HG03045 (cell line): ENCODE results near the gene AGER.

Experiments
- ATAC-seq: cut with Tn5 transposase; IDR thresholded peaks from one replicate; pipeline ENCODE4 v1.9.1; 2021; ENCODE audit warnings: mild to moderate bottlenecking, moderate library complexity; ENCODE audit not compliant: unreplicated experiment

AGER gene

DNA sequence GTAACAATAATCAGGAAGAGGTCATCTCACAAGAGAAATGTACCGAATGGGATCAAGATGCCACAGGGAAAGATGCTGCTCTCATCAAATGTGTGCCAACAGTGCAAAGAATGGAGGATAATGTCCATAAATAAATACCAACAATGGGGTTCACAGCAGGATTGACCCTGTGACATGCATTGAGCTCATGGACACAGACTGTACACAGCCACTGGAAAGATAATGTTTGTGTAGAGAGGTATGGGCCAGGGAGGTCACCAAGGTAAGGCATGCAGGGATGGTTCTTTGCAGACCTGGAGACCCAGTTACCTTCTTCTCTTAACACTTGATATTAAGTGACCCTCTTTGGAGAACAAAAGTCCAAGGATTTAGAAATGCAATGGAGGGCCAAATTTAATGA is 9.6 kb downstream of the AGER start:
- ATAC-seq = no peak

DNA sequence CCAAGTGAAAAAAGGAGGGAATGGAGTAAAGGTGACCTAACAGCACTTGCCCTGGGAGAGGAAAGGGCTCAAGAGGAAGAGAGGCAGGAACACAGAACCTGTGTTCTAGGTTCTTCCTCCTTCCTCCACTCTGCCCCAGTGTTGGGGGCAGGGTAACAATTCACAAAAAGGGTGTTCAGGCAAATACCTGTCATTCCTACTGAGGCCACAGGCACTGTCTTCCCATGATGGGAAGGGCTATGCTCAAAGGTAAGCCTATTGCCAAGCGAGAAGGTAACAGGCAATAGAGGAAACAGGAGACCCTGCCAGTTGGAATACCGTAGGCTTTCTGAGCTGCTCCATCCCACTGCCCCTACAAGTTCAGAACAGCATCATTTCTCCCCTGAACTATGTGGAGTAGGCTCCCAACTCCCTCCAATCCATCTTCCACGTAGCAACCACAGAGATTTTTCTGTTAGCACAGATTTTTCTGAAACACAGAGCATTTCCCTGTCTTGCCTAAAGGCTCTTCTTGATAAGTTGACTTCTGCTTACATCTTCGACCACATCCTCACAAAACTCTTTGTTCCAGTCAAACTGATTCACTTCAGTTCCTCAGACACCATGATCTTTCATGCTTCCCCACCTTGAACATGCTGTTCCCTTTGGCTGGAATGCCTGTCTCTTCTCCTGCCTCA is 10.9 kb downstream of the AGER start:
- no peak for ATAC-seq

DNA sequence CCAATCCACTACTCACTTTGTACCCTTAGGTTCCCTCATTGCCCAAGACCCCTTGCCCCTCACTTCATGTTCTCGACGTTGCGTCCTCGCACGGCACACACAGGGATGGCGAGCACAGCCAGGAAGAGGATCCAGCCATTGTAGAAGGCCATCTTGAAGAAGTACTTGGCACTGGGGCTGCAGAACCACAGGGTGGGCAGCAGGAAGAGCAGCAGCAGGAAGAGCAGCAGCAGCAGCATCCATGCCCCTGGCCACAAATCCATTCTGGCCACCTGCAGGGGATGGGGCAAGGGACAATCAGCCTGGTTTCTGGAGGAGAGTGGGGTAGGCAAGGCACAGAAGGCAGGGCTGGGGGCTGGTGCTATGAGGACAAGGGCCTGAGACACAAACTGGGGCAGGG is 12.8 kb downstream of the AGER start:
- ATAC-seq = no peak

DNA sequence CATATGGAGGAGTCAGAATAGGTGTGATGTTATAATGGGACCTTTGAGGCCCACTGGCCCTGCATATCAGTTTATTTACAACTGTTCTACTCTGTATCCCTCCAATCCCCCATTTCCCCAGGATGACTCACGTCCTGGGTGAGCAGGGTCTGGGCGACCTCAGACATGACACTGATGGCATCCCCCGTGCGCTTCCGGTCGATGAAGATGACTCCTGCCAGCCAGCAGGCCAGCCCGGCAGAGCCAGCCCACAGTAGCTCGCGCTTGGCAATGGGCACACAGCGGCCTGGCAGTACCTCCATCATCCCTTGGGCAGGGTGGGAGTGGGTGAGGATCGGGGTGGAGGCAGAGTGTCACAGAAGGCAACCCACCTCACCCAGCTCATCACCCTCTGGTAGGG is 13.8 kb downstream of the AGER start:
- ATAC-seq = no peak

DNA sequence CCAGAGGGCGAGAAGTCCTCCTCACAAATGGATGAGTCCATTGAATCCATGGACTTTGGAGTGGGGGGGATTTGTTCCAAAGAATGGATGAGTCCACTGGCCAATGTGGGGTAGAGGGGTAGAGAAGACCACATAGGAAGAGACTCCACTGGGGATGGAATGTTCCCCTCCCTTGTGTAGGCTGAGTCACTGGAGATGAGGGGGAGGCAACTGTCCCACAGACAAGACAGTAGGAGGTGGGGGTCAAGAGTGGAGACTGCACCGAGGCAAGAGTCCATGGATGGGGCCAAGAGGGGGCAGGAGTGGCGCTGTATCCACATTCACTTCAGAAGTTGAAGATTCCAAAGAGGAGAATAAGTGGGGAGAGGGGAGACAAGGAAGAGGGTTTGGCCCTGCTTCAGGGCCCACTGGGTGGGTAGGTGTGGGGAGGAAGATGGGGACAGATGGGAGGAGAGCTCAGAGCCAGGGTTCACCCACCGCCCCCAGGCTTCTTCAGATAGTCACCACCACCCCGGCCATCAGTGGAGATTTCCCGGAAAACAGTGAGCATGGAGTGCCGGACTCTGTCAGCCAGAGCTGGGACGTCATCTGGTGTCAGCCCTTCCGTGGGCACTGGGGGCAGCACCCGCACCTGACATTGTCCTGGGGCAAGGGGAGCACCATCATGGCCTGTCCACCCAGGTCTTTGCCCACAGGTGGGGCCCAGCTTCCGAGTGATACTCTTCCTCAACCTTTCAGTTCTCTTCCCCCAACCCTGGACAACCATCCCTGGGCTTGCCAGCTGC is 15.1 kb downstream of the AGER start:
- ATAC-seq = no peak

DNA sequence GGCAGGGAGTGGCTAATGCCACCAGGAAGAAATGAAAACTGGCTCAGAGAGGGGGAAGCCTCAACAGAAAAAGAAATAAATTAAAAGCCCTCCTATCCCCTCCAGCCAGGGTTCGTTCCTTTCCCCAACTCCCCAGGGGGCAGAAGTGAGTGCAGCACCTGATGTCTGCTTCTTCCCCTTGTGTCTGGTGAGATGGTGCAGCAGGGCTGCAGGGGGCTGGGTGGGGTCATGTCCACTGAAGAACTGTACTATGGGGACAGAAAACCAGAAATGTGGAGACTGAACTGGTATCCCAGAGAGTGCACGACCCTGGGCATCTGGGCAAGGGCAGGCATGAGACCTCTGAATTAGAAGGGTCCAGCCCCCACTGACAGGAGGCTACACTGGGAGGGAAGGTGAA is 15.7 kb downstream of the AGER start:
- ATAC-seq = no peak

DNA sequence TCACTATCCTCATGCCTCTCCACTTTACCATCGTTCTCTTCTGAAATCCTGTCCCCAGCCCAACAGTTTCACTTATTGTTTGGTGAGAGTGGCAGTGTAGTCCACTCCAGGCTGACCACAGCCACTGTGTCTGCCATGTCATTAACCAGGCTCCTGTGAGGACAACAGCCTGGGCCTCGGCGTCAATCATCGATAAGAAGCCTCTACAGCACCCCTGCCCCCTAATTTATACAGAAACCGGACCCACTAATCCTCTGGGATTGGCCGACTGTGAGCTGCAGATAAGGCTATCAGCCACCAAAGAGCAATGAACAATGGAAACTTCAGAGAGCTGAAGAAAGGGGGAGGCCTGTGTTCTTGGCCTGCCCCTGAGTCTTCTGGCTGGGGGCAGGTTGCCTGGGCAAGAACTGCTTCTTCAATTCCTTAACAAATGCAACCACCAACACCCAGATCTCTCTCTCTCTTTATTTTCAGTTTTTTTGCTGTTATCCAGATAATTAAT is 16.2 kb downstream of the AGER start:
- no peak for ATAC-seq

DNA sequence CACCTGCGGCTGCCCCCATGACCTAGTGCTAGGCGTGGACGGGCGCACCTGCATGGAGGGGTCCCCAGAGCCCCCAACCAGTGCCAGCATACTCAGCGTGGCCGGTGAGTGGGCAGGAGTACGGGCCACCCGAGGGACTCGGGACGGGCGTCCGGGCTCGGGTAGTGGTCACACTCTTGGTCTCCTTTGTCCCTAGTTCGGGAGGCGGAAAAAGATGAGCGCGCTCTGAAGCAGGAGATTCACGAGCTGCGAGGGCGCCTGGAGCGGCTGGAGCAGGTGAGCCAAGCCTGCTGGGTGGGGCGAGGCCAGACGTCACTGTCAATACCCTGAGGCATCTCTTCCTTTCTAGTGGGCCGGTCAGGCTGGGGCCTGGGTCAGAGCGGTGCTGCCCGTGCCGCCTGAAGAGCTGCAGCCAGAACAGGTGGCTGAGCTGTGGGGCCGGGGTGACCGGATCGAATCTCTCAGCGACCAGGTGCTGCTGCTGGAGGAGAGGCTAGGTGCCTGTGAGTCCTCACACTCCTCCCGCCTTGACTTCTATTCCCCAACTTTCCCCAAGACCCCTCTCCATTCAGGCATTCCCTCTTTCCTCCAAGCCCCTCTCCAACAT is 16.8 kb downstream of the AGER start:
- ATAC-seq = no peak

DNA sequence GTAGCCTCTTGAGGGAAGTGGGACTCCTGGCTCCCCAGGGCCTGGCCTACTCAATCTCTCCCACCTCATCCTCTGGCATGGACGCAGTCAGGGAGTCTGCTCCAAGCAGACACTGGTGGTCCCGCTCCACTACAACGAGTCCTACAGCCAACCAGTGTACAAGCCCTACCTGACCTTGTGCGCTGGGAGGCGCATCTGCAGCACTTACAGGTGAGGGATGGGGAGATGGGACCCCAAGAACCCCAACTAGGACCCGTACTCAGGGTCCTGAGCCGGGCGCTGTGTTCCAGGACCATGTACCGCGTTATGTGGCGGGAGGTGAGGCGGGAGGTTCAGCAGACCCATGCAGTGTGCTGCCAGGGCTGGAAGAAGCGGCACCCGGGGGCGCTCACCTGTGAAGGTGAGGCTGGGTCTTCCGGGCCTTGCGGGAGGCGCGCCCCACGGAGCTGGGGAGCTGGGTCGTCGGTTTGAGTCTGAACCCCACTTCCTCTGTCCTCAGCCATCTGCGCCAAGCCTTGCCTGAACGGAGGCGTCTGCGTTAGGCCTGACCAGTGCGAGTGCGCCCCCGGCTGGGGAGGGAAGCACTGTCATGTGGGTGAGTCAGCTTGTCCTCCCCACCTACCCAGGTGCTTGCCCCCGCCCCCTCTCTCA is 17.5 kb downstream of the AGER start:
- no peak for ATAC-seq

DNA sequence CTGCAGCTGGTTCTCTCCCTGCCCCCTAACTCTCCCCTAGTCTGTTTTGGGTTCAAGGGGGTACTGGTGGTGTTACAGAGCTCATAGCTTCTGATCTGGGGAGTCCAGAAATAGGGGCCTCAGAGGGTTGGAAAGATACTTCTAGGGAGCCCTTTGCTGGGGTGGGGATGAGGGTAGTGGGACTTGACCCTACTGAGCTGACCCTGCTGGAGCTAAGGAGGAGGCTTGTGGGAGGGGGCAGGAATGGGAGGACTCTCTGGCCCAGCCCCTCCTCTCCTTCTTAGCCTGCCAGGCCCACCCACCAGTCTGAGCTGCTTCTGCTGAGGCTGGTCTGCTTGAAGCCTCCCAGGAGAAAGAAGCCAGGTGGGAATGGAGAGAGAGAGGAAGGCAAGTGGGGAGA is 19.8 kb downstream of the AGER start, which contains the start of gene EGFL8:
TSS of gene EGFL8 (plus strand) at position 301 of the 400 bp plus-strand sequence. CDS start 1,571 bp downstream, outside the sequence.
- ATAC-seq = no peak

DNA sequence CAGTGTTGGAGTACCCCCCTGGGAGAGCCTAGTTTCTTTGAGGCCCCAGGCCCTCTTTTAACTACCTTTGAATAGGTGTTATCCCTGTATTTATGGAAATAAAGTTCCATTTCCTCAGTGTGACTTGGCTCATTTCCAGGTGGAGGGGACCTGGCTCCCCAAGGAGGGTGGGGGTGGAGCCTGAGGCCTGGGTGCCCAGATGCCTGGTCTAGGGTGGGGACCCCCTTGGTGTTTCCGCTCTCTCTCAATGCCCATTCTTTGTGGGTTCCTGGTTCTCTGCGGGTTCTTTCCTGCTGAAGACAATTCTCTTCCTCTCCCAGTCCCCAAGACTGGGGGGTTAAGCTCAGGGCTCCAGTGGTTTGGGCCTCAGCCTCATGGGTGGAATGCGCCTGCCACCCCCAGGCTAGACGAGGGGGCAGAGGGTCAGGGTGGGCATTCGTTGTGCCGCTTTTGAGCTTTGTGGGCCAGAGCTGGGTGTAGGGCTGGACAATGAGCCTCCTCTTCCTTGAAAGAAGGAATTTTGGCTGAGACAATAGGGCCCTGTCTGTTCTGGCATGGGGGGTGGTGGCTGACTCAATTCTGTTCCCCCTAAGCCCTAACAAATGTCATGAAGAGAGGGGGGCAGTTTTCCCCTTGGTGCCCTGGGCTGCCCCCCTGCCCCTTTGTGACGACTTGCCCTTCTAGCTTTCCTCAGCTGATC is 20.3 kb downstream of the AGER start:
- no peak for ATAC-seq

DNA sequence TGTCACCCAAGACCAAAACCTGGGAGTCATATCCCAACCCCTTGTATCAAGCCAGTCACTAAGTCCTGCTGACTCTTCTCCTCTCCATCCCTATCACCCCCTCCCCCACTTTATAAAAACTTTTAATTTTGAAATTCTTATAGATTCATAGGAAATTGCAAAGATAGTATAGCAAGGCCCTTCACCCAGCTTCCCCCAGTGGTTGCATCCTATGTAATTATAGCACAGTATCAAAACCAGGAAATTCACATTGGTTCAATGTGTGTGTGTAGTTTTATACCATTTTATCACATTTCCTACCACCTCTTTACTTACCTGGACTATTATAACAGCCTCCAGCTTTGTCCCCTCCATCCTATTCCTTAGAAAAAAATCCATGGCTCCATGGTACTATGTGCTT is 26.0 kb downstream of the AGER start:
- no peak for ATAC-seq

DNA sequence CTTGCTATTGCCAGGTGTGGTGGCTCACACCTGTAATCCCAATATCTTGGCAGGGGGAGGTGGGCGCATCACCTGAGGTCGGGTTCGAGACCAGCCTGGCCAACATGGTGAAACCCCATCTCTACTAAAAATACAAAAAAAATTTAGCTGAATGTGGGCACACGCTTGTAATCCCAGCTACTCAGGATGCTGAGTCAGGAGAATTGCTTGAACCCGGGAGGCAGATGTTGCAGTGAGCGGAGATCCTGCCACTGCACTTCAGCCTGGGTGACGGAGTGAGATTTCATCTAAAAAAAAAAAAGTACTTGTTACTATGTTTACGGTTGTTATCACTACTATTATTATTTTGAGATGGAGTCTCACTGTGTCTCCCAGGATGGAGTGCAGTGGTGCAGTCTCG is 27.2 kb downstream of the AGER start:
- ATAC-seq = no peak

DNA sequence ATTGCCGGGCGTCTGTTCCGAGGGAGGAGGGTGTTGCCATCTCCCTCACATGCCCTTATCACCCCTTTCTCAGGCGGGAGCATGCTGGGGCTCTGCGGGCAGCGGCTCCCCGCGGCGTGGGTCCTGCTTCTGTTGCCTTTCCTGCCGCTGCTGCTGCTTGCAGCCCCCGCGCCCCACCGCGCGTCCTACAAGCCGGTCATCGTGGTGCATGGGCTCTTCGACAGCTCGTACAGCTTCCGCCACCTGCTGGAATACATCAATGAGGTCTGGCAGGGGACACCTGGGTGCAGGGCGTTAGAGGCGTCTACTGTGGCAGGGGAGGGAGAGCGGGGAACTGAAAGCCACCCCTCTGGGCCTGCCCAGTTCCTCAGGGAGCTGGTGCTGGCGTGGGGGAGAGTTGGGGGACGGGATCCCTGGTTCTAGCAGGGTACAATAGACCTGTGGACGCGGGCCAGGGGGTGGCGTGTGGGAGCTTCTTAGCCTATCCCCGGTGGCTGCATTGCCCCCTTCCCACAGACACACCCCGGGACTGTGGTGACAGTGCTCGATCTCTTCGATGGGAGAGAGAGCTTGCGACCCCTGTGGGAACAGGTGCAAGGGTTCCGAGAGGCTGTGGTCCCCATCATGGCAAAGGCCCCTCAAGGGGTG is 29.4 kb downstream of the AGER start:
- ATAC-seq = peak; percentile 63

DNA sequence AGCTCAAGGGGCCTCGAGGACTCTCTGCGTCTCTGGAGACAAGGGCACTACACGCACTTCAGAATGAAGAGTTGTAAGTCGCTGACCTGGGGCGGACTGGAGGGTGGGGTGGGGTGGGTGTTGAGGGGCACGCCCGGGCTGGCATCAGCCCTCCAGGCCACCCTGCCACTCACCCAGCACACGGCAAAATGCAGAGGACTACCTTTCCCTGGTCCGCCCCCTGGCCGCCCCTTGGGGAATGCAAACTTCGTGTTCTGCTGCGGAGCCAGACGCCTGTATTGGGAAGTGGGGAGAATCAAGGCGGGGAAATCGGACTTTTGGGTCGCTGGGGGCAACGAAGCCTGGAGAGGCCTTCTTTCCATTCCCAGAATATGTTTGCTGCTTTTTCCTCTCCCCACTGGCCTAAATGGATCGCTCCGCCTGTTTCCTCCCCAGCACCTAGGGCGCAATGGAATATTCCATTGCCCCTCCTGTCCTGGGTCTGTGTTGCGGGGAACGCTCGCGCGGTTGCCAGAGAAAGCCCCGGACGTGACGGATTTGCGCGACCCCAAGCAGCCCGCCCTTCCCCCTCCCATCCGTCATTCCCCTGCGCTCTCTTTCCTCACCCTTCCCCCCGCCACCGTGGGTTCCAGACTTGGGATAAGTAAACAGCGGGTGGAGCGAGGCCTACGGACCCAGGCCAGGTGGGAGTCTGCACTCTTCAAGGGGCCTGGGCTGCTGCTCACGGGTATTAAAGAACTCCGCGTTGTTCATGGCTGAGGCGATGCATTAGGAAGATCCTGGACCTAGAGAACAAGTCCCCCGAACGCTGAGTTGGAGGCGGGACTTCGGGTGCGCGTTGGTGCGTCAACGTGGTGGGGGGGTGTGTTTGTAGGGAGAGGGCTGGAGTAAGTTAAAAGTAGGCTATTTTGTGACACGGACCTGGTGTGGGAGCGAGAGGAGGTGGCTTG is 30.2 kb downstream of the AGER start, which contains the start of gene PPT2:
TSS of gene PPT2 (plus strand) at position 578 of the 950 bp plus-strand sequence. CDS start 454 bp downstream, outside the sequence.
- peak; percentile 19 for ATAC-seq

DNA sequence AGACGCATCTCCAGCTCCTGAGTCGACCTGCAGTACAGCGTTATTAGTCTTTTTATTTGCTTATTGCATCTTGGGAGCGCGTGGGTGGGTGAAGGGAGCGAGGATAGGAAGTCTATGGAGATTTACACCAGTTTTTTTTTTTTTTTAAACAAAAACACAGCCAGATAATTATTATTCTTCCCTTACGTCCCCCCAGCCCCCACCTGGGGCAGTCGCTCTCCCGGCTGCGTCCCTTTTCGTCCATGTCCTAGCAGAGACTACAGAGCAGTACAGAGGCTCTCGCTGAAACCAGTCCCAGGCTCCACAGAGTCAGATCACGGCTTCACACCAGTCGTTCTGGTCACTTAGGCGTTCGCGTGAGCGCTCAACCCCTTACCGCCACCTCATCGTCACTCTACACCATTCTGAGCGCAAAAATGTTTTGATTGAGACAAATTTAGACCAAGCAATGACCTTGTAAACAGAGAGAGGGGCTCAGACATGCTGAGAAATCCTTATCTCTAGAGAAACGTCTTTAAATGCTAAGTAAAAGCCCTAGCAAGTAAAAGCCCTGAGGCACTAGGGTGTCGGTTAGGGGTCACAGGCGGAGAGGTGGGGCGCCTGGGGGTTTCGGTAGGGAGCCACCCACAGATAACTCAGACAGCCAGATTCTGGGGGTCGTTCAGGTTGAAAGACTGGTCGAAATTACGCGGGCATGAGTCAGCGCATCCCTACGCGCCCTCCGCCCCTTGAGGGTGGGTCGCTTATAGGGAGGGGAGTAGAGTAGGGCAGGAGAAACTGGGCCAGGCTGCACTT is 31.1 kb downstream of the AGER start:
- ATAC-seq = no peak

DNA sequence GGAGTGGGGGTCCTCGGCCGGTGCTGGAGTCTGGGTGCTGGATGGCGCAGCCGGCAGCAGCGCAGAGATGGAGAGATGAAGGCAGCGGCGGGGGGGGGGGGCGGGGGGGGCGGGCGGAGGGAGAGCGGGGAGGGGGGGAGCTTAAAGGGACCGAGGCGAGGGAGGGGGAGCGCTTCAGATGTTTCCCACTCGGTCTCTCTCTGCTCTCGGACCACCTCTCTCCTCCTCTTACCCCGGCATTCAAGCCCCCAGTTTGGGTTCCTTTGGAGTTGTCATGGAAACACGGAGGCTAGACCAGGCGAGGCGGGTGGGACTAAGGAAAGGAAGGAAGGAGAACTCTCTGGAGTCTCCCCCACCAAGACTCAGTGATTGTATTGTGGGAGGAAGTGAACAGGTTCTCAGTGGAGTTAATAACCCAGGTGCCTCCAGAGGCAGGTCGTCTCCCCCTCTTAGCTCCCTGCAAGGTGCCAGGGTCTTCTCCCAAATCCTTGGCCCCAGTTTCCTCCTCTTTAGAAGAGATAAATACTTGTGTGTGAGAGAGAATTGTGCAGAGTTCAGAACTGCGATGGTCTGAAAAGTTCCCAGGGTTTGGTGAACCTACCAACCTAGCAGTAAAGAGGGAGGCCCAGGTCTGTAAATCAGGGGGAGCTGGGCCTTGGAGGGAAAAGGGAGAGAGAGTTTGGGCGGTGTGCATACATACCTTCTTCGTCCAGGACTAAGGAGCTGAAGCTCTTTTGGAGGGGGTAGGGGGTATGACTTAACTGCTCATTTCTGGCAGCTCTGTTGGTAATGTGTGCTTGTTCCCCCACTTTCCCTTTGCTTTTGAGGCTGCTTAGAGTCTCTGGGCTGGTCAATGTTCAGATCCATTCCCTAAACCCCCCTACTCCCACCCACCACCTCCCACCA is 31.9 kb downstream of the AGER start, which contains the start of gene PRRT1:
TSS of gene PRRT1 (minus strand) at position 77 of the 906 bp plus-strand sequence. CDS start 112 bp downstream, outside the sequence.
- ATAC-seq = no peak
